Measurements from ENCODE around the gene ELMO1.
"Not testable (repeated sequence)": the region's sequence is repeated elsewhere in the genome, so short reads cannot be mapped to it uniquely, and the experiment has no call there.

- TF ChIP-seq EP300, CTCF, POLR2A (IDR thresholded peaks at IDR 0.05): not testable (repeated sequence)
These were observed 475.1 kb downstream of the ELMO1 start for GRCh38 chr7:36973534-36973933.

All from ovary (tissue), 3 donors.